ENCODE data around the gene ADGRF5. TPM values are rescaled to one million over a fixed set of nuclear protein-coding genes. Genes with fewer than 3 reads are reported as not detected.

The ADGRF5 gene
- total RNA-seq, 1 donor from 2014 or later: 0.37 TPM

- H3K36me3 Mint-ChIP-seq (ENCODE audit: unreplicated experiment): no peaks in the 10 kb centered on the region
- no peak overlapping the region for H3K27ac Mint-ChIP-seq (ENCODE audit: unreplicated experiment)
- no peaks in the 10 kb centered on the region for H3K27me3 Mint-ChIP-seq (ENCODE audit: unreplicated experiment)
- no peak for TF ChIP-seq CTCF (IDR thresholded peaks at IDR 0.05; ENCODE audit: partially characterized antibody, unreplicated experiment)
- H3K4me3 Mint-ChIP-seq (ENCODE audit: unreplicated experiment): no peak overlapping the region
- no peaks in the 10 kb centered on the region for H3K9me3 Mint-ChIP-seq (ENCODE audit: unreplicated experiment)
- DNase-seq: no peak
- no peaks in the 10 kb centered on the region for H3K4me1 Mint-ChIP-seq (ENCODE audit: low read depth, unreplicated experiment)
These were observed 41.3 kb upstream of the ADGRF5 start for GRCh38 chr6:46963039-46963438.

GRCh38 chr6:46961711-46962110 lies 40.0 kb upstream of the ADGRF5 start:
- Mint-ChIP-seq H3K27me3 (ENCODE audit: unreplicated experiment) (no peaks in the 10 kb centered on the region), H3K4me1 (ENCODE audit: low read depth, unreplicated experiment) (no peaks in the 10 kb centered on the region), H3K9me3 (ENCODE audit: unreplicated experiment) (no peaks in the 10 kb centered on the region), H3K4me3 (ENCODE audit: unreplicated experiment) (no peak overlapping the region), H3K36me3 (ENCODE audit: unreplicated experiment) (no peaks in the 10 kb centered on the region), H3K27ac (ENCODE audit: unreplicated experiment) (no peak overlapping the region)
- TF ChIP-seq CTCF (IDR thresholded peaks at IDR 0.05; ENCODE audit: partially characterized antibody, unreplicated experiment): no peak
- DNase-seq: no peak

- TF ChIP-seq CTCF (IDR thresholded peaks at IDR 0.05; ENCODE audit: partially characterized antibody, unreplicated experiment): no peak
- H3K27me3 Mint-ChIP-seq (ENCODE audit: unreplicated experiment): no peaks in the 10 kb centered on the region
- no peaks in the 10 kb centered on the region for H3K9me3 Mint-ChIP-seq (ENCODE audit: unreplicated experiment)
- no peak overlapping the region for H3K27ac Mint-ChIP-seq (ENCODE audit: unreplicated experiment)
- H3K36me3 Mint-ChIP-seq (ENCODE audit: unreplicated experiment): no peaks in the 10 kb centered on the region
- H3K4me1 Mint-ChIP-seq (ENCODE audit: low read depth, unreplicated experiment): no peaks in the 10 kb centered on the region
- H3K4me3 Mint-ChIP-seq (ENCODE audit: unreplicated experiment): no peak overlapping the region
- no peak for DNase-seq
These were observed 39.5 kb upstream of the ADGRF5 start for GRCh38 chr6:46961232-46961631.

GRCh38 chr6:46959419-46959818 lies 37.7 kb upstream of the ADGRF5 start:
- Mint-ChIP-seq H3K4me1 (ENCODE audit: low read depth, unreplicated experiment) (peaks cover 3% of the 10 kb centered on the region), H3K27me3 (ENCODE audit: unreplicated experiment) (no peaks in the 10 kb centered on the region), H3K4me3 (ENCODE audit: unreplicated experiment) (no peak overlapping the region), H3K36me3 (ENCODE audit: unreplicated experiment) (no peaks in the 10 kb centered on the region), H3K9me3 (ENCODE audit: unreplicated experiment) (peaks cover 3% of the 10 kb centered on the region), H3K27ac (ENCODE audit: unreplicated experiment) (no peak overlapping the region)
- no peak for TF ChIP-seq CTCF (IDR thresholded peaks at IDR 0.05; ENCODE audit: partially characterized antibody, unreplicated experiment)
- DNase-seq: no peak

GRCh38 chr6:46956409-46956808 lies 34.7 kb upstream of the ADGRF5 start:
- no peak overlapping the region for H3K4me3 Mint-ChIP-seq (ENCODE audit: unreplicated experiment)
- TF ChIP-seq CTCF (IDR thresholded peaks at IDR 0.05; ENCODE audit: partially characterized antibody, unreplicated experiment): no peak
- peaks cover 3% of the 10 kb centered on the region for H3K4me1 Mint-ChIP-seq (ENCODE audit: low read depth, unreplicated experiment)
- H3K27ac Mint-ChIP-seq (ENCODE audit: unreplicated experiment): no peak overlapping the region
- no peak for DNase-seq
- no peaks in the 10 kb centered on the region for H3K36me3 Mint-ChIP-seq (ENCODE audit: unreplicated experiment)
- H3K27me3 Mint-ChIP-seq (ENCODE audit: unreplicated experiment): no peaks in the 10 kb centered on the region
- H3K9me3 Mint-ChIP-seq (ENCODE audit: unreplicated experiment): peaks cover 3% of the 10 kb centered on the region

All from glutamatergic neuron (in vitro differentiated cells).